G401 (cell line): Measurements from ENCODE around the gene ST3GAL3. TPM values are rescaled to one million over a fixed set of nuclear protein-coding genes. Genes with fewer than 3 reads are reported as not detected.

Experiments
- DNase-seq: peaks from one replicate; pipeline ENCODE4 v3.0.0-alpha.2; 2015; ENCODE audit warnings: low spot score
- in situ Hi-C: cut with HindIII; loops from 2 replicates; pipeline ENCODE4 v1.10.0; 2016; ENCODE audit warnings: low sequenced_read_pairs, mixed read lengths
- total RNA-seq: library from RNA; depleted of rRNA; stranded (reverse); fragments of >200 nt; shearing (Covaris generic); gene quantifications from 2 replicates; pipeline ENCODE4 v1.2.3, GENCODE V29; 2014; rRNA removed

Gene ST3GAL3
- total RNA-seq, 1 experiment from 2014 or later = 15.7 TPM

DNA sequence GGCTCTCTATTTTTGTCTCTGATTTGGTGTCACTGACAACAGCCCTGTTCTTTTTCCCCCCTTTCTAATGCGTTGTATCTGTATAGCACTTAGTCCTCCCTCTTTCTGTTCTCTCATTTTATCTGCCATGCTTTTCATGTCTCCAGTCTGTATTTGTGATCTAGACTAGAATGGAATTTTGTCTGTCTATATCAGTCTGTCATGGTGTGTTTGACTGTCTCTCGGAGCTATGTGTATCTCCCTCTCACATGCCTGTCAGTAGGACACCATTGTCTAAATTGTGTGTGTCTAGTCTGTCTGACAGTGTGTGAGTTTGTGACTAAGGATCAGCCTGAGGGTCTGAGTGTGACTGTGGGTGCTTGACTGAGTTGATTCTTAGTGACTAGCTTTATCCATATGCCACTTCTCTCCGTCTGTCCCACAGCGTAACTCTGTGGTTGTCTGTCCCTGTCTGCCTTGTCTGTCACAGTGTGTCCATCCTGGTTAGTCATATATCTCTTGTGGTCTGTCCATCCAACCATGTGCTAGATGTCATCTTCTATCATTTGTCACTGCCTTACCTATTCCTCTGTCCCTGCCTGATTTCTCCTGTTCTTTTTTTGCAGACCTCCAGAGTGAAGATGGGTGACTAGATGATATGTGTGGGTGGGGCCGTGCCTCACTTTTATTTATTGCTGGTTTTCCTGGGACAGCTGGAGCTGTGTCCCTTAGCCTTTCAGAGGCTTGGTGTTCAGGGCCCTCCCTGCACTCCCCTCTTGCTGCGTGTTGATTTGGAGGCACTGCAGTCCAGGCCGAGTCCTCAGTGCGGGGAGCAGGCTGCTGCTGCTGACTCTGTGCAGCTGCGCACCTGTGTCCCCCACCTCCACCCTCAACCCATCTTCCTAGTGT lies 270.3 kb downstream of the ST3GAL3 start:
- no peak for DNase-seq
- in situ Hi-C loops = loop anchor here (10.0 kb wide), 1 partner anchor 67 kb away; no protein-coding TSS in a partner anchor

DNA sequence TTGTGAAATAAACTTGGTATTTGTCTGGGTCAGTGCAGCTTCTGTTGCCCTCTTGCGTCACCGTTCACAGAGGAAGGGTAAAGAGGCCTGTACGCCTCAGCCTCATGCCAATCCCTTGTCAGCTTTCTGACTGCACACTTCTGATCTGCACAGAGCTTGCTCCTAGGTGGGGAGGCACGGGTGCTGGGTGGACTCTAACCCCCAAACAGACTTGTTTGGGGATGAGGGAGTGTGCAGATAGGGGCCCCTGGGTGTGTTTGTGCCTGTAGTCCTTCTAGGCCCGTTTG lies 270.9 kb downstream of the ST3GAL3 start:
- in situ Hi-C loops = loop anchor here (10.0 kb wide), 1 partner anchor 67 kb away; no protein-coding TSS in a partner anchor
- DNase-seq = no peak

DNA sequence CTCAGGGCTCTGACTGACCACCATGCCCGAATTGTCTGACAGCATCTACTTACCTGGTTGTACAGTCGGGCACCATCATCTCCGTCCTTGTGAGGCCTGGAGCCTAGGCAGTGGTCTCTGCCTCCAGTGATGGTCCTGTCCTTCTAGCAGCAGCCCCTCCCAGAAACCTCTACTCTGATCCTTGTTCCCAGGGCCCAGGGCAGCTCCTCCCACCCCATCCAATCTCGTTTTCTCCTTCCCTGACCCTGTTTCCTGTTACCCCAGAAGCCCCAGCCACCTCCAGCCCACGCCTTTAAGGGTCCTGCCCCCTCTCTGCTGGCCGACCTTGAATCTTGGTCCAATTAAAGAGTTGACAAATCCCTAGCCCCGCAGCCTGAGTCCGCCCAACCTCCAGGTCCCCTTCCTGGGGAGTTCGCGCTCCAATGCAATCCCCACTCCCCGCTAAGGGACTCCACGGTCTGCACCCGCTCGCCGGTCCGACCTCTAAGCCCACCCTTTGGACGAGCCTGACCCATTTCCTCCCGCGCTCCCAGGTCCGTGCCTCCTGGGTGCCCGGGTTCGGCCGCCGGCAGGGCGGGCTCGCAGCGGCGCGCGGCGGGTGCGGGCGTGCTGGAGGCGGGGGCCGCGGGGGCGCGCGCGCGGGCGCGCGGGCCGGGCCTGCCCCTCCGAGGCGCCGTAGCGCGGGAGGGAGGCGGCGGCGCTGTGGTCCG lies 271.4 kb downstream of the ST3GAL3 start, which contains the start of gene B4GALT2:
B4GALT2 (plus strand) TSS at position 660 of the 710 bp plus-strand sequence. CDS start 1,951 bp downstream, outside the sequence.
- in situ Hi-C loops = loop anchor here (10.0 kb wide), 1 partner anchor 66 kb away; no protein-coding TSS in a partner anchor
- peak; percentile 30 for DNase-seq

DNA sequence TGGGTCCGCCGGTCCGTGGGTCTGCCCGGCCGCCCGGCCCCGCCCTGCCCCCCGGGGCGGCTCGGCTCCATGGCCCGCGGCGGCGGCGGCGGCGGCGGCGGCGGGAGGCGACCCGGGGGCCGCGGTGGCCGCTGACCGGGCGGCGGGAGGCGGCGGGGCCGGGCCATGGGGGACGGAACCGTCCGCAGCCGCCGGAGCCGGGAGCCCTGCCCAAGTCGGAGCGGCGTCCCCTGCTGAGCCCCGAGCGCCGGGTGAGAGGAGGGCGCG lies 271.9 kb downstream of the ST3GAL3 start:
- in situ Hi-C loops = loop anchor here (10.0 kb wide), 1 partner anchor 66 kb away; no protein-coding TSS in a partner anchor
- DNase-seq = no peak

DNA sequence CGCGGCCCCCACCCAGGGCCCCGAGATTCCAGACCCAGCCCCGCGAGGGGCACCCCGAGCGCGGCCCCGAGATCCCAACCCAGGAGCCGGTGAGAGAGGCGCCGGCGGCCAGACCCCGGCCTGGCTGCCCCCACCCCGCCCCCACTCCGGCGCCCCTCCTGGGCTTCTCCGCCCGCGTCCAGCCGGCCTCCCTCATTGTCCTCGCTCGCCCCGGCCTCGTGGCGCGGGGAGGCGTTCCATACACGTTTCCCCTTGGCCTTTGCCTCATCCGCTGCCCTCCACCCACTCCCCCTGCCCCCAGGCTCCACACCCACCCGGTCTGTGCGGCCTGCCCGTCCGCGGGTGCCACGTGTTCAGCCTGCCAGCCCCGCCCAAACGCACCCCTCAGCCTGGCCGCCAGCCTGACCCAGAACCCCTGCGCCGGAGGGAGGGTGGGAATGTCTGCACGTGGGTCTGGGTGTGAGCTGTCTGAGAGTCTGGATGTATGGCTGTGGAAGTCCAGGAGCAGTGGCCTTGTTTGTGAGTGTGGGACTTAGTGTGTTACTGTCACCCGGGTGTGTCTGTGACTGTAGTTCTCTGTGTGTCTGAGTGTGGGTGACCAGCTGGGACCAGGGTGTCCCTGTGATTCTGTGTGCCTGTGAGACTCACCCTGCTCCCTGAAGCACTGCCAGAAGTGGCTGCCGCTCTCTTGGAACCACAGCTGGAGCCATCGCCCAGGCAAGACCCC lies 272.4 kb downstream of the ST3GAL3 start:
- in situ Hi-C loops = loop anchor here (10.0 kb wide), 1 partner anchor 65 kb away; no protein-coding TSS in a partner anchor
- DNase-seq = peak; percentile 23

DNA sequence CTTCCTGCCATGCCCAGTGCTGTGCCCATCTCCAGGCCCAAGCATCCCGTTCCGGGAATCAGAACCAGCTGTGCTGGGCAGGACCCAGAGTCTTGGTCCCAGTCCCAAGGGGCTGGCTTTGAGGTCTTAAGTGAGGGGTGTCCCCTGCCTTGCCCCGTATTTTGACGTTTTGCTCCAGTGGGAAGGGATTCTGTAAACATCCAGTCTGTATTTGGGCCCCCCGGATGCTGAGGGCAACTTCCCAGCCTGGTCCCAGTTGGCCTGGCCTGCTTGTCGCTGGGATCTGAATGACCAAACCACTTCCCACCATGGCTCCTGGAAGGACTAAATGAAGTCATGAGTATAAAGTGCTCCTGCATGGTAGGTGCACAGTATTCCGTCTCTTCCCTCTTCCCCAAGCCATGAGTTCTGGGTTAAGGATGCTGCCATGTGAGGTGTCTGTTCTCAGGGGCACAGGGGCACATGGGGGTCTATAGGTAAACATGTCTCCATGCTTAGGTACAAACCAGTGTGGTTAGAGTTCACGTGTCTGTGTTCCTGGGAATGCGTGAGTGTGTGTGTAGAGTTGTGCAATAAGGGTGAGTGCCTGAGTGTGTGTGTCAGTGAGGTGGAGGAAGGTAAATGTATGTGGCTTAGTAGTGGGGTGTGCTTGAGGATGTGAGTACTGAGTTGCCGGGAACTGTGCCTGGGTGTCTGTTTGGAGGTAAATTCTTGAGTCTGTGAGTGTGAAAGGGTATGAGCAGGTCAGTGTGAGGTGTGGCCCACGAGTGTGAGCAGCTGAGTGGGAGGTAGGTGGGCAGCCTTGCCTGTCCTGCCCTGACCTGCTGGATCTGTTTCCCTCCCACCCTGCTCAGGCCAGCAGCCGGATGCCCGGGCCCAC lies 273.2 kb downstream of the ST3GAL3 start:
- no peak for DNase-seq
- in situ Hi-C loops = no loop called here

Other genes with a start within 250 kb of the ST3GAL3 start
- 46.6 and 61.3 TPM in 2 replicates for gene PTPRF, start 176.7 kb upstream of the ST3GAL3 start, total RNA-seq
- 41.8 and 48.2 TPM in 2 replicates for gene KDM4A, start 57.4 kb upstream of the ST3GAL3 start, total RNA-seq
- not detected in 2 replicates for gene ARTN, start 226.3 kb downstream of the ST3GAL3 start, total RNA-seq
- 15.9 and 22.6 TPM in 2 replicates for gene IPO13, start 239.4 kb downstream of the ST3GAL3 start, total RNA-seq